GM12878 (cell line): ENCODE data around the gene SF3B5. TPM values are rescaled to one million over a fixed set of nuclear protein-coding genes. Genes with fewer than 3 reads are reported as not detected.

Source experiments
- ATAC-seq: fragments of 200-7000 bp; cut with Tn5 transposase; 3 replicates; pipeline ENCODE4 v1.9.1; 2020; ENCODE audit warnings: mild to moderate bottlenecking, moderate library complexity
- BruUV-seq: library from RNA; stranded (reverse); fragments of 400-500 nt; replicated peaks from 2 replicates; lab custom pipeline; 2021; lab: Mats Ljungman, UMichigan
- CTCF ChIA-PET: fragments of 300-600 bp; sonication (Branson Sonifier 250); formaldehyde crosslinking; extraction: SDS; loops from one replicate; lab custom pipeline; 2021; ENCODE audit warnings: inconsistent platforms; lab: Yijun Ruan, JAX
- POLR2A ChIA-PET: fragments of 350-600 bp; formaldehyde crosslinking; extraction: SDS; loops from one replicate; lab custom pipeline; 2021; ENCODE audit warnings: inconsistent platforms; lab: Charles Lee
- RAD21 ChIA-PET: fragments of 300-600 bp; sonication (Branson Sonifier 250); formaldehyde crosslinking; loops from one replicate; lab custom pipeline; 2023; ENCODE audit warnings: antibody characterized with exemption; ENCODE audit not compliant: unreplicated experiment; lab: Charles Lee
- SMC1A ChIA-PET: fragments of 300-600 bp; sonication (Branson Sonifier 250); formaldehyde crosslinking; loops from one replicate; lab custom pipeline; 2023; ENCODE audit not compliant: unreplicated experiment, uncharacterized antibody; lab: Charles Lee
- DNase-seq: peaks from one replicate; pipeline ENCODE4 v3.0.0-alpha.2; 2011; ENCODE audit warnings: low read depth, low spot score
- FAIRE-seq: peaks from 3 replicates; lab custom pipeline; 2011; peaks lifted over from hg19 to GRCh38; lab: Jason Lieb, UNC
- H2AFZ ChIP-seq: 2 replicates; pipeline ENCODE4 v1.6.0; 2011; ENCODE audit warnings: low read depth, low read length, control low read depth; ENCODE audit not compliant: control insufficient read depth
- H3K27ac ChIP-seq: 2 replicates; pipeline ENCODE4 v1.5.1; 2011; ENCODE audit warnings: control low read depth; ENCODE audit not compliant: control insufficient read depth, insufficient read depth
- H3K27me3 ChIP-seq, 2 experiments: replicated peaks in 1 of 2; 2 replicates each; pipeline versions ENCODE4 v1.6.0 to v1.6.1; 2011; ENCODE audit warnings: low read length in 1 of 2; ENCODE audit not compliant: control insufficient read depth in 2 of 2, insufficient read depth in 2 of 2
- H3K36me3 ChIP-seq, 2 experiments: 2 replicates each; pipeline ENCODE4 v1.5.1; 2011; ENCODE audit warnings: low read length in 1 of 2; ENCODE audit not compliant: control insufficient read depth in 2 of 2, insufficient read depth in 2 of 2
- H3K4me1 ChIP-seq: 2 replicates; pipeline ENCODE4 v1.6.1; 2011; ENCODE audit warnings: mild to moderate bottlenecking, low read length, moderate library complexity, mixed read lengths; ENCODE audit not compliant: control insufficient read depth, insufficient read depth
- H3K4me2 ChIP-seq: 2 replicates; pipeline ENCODE4 v1.6.0; 2011; ENCODE audit warnings: control low read depth; ENCODE audit not compliant: control insufficient read depth, insufficient read depth
- H3K4me3 ChIP-seq: fragments of 200-600 bp; sonication (generic); 2 replicates; pipeline ENCODE4 v1.5.1; 2016
- H3K79me2 ChIP-seq: 2 replicates; pipeline ENCODE4 v1.6.0; 2011; ENCODE audit warnings: low read length; ENCODE audit not compliant: control insufficient read depth, insufficient read depth
- H3K9ac ChIP-seq: 2 replicates; pipeline ENCODE4 v1.8.0; 2011; ENCODE audit warnings: low read length, control low read depth, mixed read lengths; ENCODE audit not compliant: control insufficient read depth, insufficient read depth
- H3K9me3 ChIP-seq: replicated peaks from 3 replicates; pipeline ENCODE4 v1.5.1; 2011; ENCODE audit warnings: mild to moderate bottlenecking, low read length; ENCODE audit not compliant: control insufficient read depth, insufficient read depth
- H4K20me1 ChIP-seq: 2 replicates; pipeline ENCODE4 v1.6.0; 2011; ENCODE audit not compliant: control insufficient read depth, insufficient read depth
- CBX5 ChIP-seq: sonication (generic); IDR thresholded peaks from 2 replicates; pipeline ENCODE4 v1.6.1; 2016; ENCODE audit warnings: low read depth, moderate library complexity, mild to moderate bottlenecking, inconsistent platforms
- CEBPZ ChIP-seq: fragments of 150-350 bp; IDR thresholded peaks from 2 replicates; pipeline ENCODE4 v1.6.1; 2016; ENCODE audit warnings: low read depth, low read length
- FOS ChIP-seq: IDR thresholded peaks from 3 replicates; pipeline ENCODE4 v1.6.1; 2011; ENCODE audit warnings: borderline replicate concordance; ENCODE audit not compliant: insufficient read length; ENCODE audit errors: extremely low read depth
- MEF2A ChIP-seq: IDR thresholded peaks from 2 replicates; pipeline ENCODE4 v1.6.1; 2011; ENCODE audit warnings: low read depth, mild to moderate bottlenecking, low read length, moderate library complexity; ENCODE audit not compliant: insufficient read depth
- MXI1 ChIP-seq: fragments of 150-350 bp; IDR thresholded peaks from 2 replicates; pipeline ENCODE4 v1.6.1; 2011; ENCODE audit warnings: low read depth, mild to moderate bottlenecking, inconsistent platforms, low read length, improper control_type of control experiment
- NFYA ChIP-seq: IDR thresholded peaks from 2 replicates; pipeline ENCODE4 v1.6.1; 2011; ENCODE audit warnings: low read depth, mild to moderate bottlenecking, low read length, improper control_type of control experiment, borderline replicate concordance
- NFYB ChIP-seq: IDR thresholded peaks from 2 replicates; pipeline ENCODE4 v1.6.1; 2011; ENCODE audit warnings: low read depth, mild to moderate bottlenecking, low read length, improper control_type of control experiment, moderate library complexity; ENCODE audit not compliant: insufficient read depth
- RCOR1 ChIP-seq: conservative IDR thresholded peaks from 2 replicates; pipeline ENCODE4 v1.6.1; 2012; ENCODE audit warnings: low read depth, low read length, improper control_type of control experiment
- TCF3 ChIP-seq: IDR thresholded peaks from 2 replicates; pipeline ENCODE4 v1.6.1; 2012; ENCODE audit warnings: low read depth, mild to moderate bottlenecking, low read length, borderline replicate concordance; ENCODE audit not compliant: insufficient read depth
- WGBS: methylation state at CpG from one replicate; pipeline ENCODE4 v1.1.6; 2016; ENCODE audit warnings: low lambda C conversion rate; ENCODE audit not compliant: insufficient replicate concordance, insufficient coverage; ENCODE audit errors: missing lambda C conversion rate; 5-methylcytosine and 5-hydroxymethylcytosine counted together
- in situ Hi-C: fragments of 300-500 bp; cut with MboI; formaldehyde crosslinking; loops from 9 replicates; pipeline ENCODE4 v1.14.3; 2018; ENCODE audit warnings: mixed read lengths
- intact Hi-C: fragments of 100-400 bp; cut with micrococcal nuclease; formaldehyde crosslinking; loops from one replicate; pipeline ENCODE4 v1.14.2; 2022; ENCODE audit not compliant: unreplicated experiment
- polyA plus RNA-seq, 11 experiments: library from polyadenylated mRNA; depleted of rRNA in 4 of 11; unstranded in 6 of 11; stranded (reverse) in 5 of 11; fragments of >200 nt; fragmentation: Nextera tagmentation in 4 of 11; fragmentation: Illumina TruSeq in 1 of 11; extraction: Ambion mirVana in 4 of 11; extraction: Trizol in 1 of 11; gene quantifications; 1 replicate in 1 of 11; 2 replicates in 10 of 11; pipeline versions ENCODE4 v1.2.1 to v1.2.3, GENCODE V29; 2011 to 2016; ENCODE audit warnings: inconsistent platforms in 2 of 11, missing spikeins in 2 of 11, low read depth in 1 of 11
- total RNA-seq, 4 experiments: library from RNA; depleted of rRNA in 3 of 4; stranded (reverse); fragments of >200 nt in 3 of 4; fragmentation: Illumina TruSeq in 1 of 4; extraction: Trizol in 1 of 4; gene quantifications; 2 replicates each; pipeline versions ENCODE4 v1.2.1 to v1.2.3, GENCODE V29; 2013 to 2021
- TF ChIP-seq, protein P1 (sequence below): fragments of 450-650 bp; IDR thresholded peaks from 2 replicates; pipeline ENCODE4 v1.6.1; 2017; ENCODE audit warnings: mild to moderate bottlenecking, moderate library complexity
- TF ChIP-seq, protein P2 (sequence below): fragments of 450-650 bp; IDR thresholded peaks from 2 replicates; pipeline ENCODE4 v1.6.1; 2016; ENCODE audit warnings: mild to moderate bottlenecking

Gene SF3B5
- total and polyA plus RNA-seq, 10 of the 15 experiments (the other 5 are each of a cell fraction or from before 2014, with no cell fraction given) = 220 to 864 (median 341) TPM

DNA sequence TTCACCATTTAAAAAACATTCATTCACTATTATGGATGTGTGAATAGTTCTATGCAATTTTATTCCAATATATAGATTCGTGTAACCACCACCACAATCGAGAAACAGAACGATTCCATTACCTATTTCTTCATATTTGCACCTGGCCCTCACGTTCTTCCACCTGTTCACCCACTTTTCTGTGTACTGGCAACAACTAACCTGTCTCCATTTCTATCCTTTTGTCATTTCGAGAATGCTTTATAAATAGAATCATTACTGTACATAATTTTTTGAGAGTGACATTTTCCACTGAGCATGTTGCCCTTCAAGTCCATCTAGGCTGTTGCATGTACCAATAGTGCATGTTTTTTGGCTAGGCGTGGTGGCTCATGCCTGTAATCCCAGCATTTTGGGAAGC is 31.7 kb upstream of the SF3B5 start (continued):
- TF ChIP-seq CEBPZ (no peak), TCF3 (peak; percentile 48; the same call in 1 of the 2 replicates), NFYB (no peak), MEF2A (peak; percentile 78; the same call in 1 of the 2 replicates)

- ChIA-PET CTCF (interaction anchor here (0.7 to 3.1 kb wide), 13 partner anchors 10 to 358 kb away, joined by 3 to 14 read pairs (median 5); partner anchors contain the start of gene STX11), RAD21 (interaction anchor here (0.6 to 1.6 kb wide), 9 partner anchors 8 to 100 kb away, joined by 3 to 10 read pairs (median 4); no protein-coding TSS in a partner anchor), SMC1A (interaction anchor here (0.7 to 3.4 kb wide), 14 partner anchors 9 to 94 kb away, joined by 3 to 14 read pairs (median 4); no protein-coding TSS in a partner anchor), POLR2A (interaction anchor here (0.9 to 1.4 kb wide), 2 partner anchors 27 to 93 kb away, joined by 3 to 10 read pairs; partner anchors contain the start of gene STX11)
- no peaks in the 10 kb centered on the region for H4K20me1 ChIP-seq
- no peaks in the 10 kb centered on the region for H3K79me2 ChIP-seq
- no peak for TF ChIP-seq MXI1
- TF ChIP-seq, protein P1, sequence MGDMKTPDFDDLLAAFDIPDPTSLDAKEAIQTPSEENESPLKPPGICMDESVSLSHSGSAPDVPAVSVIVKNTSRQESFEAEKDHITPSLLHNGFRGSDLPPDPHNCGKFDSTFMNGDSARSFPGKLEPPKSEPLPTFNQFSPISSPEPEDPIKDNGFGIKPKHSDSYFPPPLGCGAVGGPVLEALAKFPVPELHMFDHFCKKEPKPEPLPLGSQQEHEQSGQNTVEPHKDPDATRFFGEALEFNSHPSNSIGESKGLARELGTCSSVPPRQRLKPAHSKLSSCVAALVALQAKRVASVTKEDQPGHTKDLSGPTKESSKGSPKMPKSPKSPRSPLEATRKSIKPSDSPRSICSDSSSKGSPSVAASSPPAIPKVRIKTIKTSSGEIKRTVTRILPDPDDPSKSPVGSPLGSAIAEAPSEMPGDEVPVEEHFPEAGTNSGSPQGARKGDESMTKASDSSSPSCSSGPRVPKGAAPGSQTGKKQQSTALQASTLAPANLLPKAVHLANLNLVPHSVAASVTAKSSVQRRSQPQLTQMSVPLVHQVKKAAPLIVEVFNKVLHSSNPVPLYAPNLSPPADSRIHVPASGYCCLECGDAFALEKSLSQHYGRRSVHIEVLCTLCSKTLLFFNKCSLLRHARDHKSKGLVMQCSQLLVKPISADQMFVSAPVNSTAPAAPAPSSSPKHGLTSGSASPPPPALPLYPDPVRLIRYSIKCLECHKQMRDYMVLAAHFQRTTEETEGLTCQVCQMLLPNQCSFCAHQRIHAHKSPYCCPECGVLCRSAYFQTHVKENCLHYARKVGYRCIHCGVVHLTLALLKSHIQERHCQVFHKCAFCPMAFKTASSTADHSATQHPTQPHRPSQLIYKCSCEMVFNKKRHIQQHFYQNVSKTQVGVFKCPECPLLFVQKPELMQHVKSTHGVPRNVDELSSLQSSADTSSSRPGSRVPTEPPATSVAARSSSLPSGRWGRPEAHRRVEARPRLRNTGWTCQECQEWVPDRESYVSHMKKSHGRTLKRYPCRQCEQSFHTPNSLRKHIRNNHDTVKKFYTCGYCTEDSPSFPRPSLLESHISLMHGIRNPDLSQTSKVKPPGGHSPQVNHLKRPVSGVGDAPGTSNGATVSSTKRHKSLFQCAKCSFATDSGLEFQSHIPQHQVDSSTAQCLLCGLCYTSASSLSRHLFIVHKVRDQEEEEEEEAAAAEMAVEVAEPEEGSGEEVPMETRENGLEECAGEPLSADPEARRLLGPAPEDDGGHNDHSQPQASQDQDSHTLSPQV = no peak
- no peak for TF ChIP-seq RCOR1
- no peak for TF ChIP-seq NFYA
- no peak for TF ChIP-seq CBX5
- TF ChIP-seq FOS = no peak
- TF ChIP-seq, protein P2, sequence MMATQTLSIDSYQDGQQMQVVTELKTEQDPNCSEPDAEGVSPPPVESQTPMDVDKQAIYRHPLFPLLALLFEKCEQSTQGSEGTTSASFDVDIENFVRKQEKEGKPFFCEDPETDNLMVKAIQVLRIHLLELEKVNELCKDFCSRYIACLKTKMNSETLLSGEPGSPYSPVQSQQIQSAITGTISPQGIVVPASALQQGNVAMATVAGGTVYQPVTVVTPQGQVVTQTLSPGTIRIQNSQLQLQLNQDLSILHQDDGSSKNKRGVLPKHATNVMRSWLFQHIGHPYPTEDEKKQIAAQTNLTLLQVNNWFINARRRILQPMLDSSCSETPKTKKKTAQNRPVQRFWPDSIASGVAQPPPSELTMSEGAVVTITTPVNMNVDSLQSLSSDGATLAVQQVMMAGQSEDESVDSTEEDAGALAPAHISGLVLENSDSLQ = peak; percentile 74
- ATAC-seq = no peak
- in situ Hi-C loops = no loop called here
- H3K9me3 ChIP-seq = no peaks in the 10 kb centered on the region
- no peak overlapping the region for H3K4me2 ChIP-seq
- BruUV-seq = no TSS peak
- H3K36me3 ChIP-seq = no peaks in the 10 kb centered on the region
- no peak for FAIRE-seq
- intact Hi-C loops = no loop called here
- H3K4me3 ChIP-seq = no peak overlapping the region
- H3K4me1 ChIP-seq = no peaks in the 10 kb centered on the region
- WGBS = 52% methylated on average over 2 of the region's 2 CpGs
- H2AFZ ChIP-seq = no peak overlapping the region; the same call in 1 of the 2 replicates
- no peak for DNase-seq
- no peaks in the 10 kb centered on the region for H3K27me3 ChIP-seq
- no peak overlapping the region for H3K27ac ChIP-seq
- no peak overlapping the region for H3K9ac ChIP-seq
Measured at GRCh38 chr6:144123836-144124235, 28.5 kb upstream of the SF3B5 start.
